Glomerular visceral epithelial cell (primary cell): Measurements from ENCODE around the gene TERT.
"Not testable (repeated sequence)": the region's sequence is repeated elsewhere in the genome, so short reads cannot be mapped to it uniquely, and the experiment has no call there.

ENCODE experiments used
- DNase-seq: peaks from one replicate; pipeline ENCODE4 v3.0.0-alpha.2; 2016; ENCODE audit errors: extremely low spot score

TERT gene

DNA sequence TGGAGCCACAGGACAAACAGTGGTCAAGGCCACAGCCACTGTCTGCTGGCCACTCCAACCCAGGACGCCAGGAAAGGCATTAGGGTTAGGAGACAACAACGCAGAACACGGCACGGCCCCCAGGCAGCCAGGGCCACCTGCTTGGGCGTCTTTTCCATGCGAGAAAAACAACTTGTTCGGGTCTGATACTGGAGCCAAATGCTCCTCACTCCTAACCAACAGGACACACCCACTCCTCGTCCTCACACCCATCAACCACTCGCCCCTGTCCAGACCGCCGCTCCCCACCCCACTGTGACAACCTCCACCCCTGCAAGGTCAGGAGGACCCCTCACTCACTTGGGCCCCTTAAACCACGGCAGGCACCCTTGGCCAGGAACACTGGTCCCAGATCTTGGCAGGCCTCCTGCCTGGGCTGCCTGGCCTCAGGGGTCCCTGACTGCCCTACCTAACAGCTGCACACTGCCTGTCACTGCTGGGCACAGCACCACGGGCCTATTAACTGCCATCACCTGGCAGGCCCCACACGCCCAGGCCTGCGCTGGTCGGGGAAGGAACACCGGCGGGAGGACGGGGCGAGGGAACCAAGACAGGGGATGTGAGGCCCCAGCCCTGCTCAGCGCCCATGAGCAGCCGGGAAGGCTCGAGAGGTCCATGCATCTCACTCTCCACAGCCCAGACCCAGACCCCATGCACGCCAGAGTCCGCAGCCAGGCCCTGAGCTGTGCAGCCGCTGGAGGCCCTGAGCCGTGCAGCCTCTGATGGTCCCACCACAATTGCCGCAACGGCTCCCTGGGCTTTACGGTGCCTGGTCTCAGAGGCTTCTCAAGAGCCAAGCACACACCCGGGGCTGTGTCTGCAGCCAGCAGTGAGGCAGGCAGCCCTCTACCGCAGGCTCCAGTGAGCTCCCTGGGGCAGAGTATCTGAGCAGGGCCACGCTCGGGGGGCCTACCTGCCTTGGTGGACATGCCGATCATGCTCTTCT lies 36.3 kb upstream of the TERT start:
- DNase-seq = no peak

DNA sequence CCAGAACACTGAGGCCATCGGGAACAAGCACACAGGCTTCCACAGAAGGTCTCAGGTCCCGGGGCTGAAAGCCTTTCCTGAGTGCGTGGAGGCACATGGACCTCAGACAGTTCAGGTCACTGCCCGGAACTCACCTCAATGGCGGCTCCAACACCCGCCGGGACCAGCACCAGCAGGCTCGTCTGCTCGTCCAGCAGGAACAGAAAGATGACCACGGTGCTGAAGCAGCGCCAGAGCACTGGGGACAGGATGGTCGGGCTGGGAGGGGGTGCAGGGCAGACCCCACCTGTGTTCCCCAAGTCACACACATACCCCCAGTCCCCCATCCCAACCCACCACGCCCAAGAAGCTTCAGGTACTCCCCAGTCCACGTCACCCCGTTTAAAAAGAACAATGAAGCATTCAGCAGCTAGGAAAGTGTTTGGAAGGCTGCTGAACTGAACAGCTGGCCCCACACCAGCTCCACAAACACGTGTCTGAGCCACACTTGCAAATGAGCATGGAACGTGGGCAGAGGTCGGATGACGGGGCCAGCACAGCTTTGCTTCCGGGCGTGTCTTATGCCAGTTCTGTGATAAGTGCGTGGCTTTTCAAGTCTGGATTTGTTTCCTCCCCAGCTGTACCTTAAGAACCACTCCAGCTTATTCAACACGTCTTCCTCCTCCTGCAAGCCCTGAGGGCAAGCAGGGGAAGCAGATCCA lies 35.4 kb upstream of the TERT start:
- DNase-seq = no peak

GRCh38 chr5:1329111-1329579 lies 34.3 kb upstream of the TERT start:
- DNase-seq = no peak

DNA sequence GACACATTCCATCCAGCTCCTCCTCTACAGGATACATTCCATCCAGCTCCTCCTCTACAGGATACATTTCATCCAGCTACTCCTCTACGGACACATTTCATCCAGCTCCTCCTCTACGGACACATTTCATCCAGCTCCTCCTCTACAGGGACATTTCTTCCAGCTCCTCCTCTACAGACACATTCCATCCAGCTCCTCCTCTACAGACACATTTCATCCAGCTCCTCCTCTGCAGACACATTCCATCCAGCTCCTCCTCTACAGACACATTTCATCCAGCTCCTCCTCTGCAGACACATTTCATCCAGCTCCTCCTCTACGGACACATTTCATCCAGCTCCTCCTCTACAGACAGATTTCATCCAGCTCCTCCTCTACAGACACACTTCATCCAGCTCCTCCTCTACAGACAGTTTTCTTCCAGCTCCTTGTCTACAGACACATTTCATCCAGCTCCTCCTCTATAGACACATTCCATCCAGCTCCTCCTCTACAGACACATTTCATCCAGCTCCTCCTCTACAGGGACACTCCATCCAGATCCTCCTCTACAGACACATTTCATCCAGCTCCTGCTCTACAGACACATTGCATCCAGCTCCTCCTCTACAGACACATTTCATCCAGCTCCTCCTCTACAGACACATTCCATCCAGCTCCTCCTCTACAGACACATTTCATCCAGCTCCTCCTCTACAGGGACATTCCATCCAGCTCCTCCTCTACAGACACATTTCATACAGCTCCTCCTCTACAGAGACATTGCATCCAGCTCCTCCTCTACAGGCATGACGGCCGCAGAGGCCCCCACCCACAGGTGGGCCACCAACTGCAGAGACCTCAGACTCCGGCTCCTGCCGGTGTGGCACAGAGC lies 33.6 kb upstream of the TERT start:
- DNase-seq = peak; percentile 76

DNA sequence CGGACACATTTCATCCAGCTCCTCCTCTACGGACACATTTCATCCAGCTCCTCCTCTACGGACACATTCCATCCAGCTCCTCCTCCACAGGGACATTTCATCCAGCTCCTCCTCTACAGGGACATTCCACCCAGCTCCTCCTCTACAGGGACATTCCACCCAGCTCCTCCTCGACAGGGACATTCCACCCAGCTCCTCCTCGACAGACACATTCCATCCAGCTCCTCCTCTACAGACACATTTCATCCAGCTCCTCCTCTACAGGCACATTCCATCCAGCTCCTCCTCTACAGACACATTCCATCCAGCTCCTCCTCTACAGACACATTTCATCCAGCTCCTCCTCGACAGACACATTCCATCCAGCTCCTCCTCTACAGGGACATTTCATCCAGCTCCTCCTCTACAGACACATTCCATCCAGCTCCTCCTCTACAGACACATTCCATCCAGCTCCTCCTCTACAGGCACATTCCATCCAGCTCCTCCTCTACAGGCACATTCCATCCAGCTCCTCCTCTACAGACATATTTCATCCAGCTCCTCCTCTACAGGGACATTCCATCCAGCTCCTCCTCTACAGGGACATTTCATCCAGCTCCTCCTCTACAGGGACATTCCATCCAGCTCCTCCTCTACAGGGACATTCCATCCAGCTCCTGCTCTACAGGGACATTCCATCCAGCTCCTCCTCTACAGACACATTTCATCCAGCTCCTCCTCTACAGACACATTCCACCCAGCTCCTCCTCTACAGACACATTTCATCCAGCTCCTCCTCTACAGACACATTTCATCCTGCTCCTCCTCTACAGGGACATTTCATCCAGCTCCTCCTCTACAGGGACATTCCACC lies 32.3 kb upstream of the TERT start:
- peak; percentile 60 for DNase-seq

DNA sequence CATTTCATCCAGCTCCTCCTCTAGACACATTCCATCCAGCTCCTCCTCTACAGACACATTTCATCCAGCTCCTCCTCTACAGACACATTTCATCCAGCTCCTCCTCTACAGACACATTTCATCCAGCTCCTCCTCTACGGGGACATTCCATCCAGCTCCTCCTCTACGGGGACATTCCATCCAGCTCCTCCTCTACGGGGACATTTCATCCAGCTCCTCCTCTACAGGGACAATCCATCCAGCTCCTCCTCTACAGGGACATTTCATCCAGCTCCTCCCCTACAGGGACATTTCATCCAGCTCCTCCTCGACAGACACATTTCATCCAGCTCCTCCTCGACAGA lies 31.6 kb upstream of the TERT start:
- not testable (repeated sequence) for DNase-seq

DNA sequence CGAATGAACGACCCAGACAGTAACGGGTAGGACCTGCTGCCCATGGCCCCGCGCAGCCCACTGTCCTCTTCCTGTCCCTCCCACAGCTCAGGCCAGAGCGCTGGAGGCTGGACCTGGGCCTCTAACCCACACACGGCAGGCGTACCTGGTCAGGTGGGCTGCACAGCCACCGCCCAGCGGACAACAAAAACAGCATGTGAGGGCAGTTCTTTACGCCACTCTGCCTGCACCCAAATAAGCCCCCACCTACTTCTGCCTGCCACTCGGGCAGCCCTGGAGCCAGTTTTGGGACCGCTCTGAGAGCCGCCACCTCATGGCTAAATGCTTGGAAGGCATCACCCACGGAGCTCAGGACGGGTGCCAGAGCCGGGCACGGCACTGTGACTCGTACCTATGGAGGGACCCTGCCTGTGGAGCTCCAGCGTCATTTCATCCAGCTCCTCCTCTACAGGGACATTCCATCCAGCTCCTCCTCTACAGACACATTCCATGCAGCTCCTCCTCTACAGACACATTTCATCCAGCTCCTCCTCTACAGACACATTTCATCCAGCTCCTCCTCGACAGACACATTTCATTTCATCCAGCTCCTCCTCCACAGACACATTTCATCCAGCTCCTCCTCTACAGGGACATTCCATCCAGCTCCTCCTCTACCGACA lies 31.1 kb upstream of the TERT start:
- DNase-seq = peak; percentile 47

GRCh38 chr5:1325191-1325741 lies 30.4 kb upstream of the TERT start:
- no peak for DNase-seq

GRCh38 chr5:1324719-1325190 lies 29.9 kb upstream of the TERT start:
- DNase-seq = no peak

DNA sequence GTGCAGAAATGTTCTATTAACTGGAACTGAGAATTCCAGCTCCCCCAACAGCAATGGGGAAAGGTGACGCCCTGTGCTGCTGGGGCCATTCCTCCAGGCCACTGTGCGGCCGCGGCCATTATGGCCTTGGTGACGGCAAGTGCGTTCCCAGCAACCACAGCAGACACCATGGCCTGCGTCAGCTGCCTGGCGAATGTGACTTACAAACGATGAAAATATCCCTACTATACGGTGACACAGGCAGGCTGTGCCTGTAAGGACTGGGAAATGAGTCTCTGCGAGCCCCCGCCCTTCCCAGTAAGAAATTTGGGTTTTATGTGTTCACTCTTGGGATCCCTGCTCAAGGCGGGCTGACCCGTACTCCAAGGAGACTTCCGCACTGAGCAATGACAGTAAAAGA lies 29.4 kb upstream of the TERT start:
- DNase-seq = no peak

DNA sequence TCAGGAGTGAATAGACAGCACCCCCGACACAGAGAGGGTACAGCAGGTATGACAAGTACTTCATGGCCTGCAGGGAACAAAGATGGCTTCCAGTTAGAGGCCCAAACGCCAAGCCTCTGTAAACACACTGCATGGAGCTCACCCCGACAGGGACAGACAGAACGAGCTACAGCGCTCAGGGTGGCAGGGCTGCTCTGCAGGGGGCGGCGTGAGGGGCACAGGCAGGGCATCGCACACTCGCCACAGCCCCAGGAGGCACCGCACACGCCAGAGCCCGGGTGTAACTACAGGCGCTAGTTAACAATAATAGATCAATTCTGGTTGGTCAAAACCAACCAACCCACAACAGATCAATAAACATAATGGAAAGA lies 28.9 kb upstream of the TERT start:
- no peak for DNase-seq

DNA sequence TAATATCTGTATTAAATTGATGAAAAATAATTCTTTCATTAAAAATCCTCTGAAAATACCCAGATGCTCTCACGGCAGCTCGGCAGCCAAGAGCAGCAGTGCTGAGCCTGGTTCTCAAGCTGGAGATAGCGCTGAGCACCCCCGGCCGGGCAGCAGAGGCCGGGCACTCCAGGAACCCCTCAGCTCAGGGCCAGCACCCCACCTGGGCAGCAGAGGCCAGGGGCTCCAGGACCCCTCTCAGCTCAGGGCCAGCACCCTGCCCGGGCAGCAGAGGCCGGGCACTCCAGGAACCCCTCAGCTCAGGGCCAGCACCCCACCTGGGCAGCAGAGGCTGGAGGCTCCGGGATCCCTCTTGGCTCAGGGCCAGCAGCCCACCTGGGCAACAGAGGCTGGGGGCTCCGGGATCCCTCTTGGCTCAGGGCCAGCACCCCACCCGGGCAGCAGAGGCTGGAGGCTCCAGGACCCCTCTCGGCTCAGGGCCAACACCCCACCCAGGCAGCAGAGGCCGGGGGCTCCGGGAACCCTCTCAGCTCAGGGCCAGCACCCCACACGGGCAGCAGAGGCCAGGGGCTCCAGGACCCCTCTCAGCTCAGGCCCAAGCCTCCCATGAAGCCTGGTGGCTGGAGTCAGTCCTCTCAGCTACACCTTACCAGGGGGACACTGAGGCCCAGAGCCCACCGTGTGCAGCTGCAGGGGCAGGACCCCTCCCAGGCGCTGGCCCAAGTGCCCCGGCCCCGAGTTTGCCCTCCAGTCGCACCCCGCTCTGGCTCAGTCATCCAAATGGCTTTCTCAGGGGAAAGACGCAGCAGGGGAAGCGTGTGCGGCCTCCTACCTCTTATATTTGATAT lies 28.3 kb upstream of the TERT start:
- DNase-seq = no peak

DNA sequence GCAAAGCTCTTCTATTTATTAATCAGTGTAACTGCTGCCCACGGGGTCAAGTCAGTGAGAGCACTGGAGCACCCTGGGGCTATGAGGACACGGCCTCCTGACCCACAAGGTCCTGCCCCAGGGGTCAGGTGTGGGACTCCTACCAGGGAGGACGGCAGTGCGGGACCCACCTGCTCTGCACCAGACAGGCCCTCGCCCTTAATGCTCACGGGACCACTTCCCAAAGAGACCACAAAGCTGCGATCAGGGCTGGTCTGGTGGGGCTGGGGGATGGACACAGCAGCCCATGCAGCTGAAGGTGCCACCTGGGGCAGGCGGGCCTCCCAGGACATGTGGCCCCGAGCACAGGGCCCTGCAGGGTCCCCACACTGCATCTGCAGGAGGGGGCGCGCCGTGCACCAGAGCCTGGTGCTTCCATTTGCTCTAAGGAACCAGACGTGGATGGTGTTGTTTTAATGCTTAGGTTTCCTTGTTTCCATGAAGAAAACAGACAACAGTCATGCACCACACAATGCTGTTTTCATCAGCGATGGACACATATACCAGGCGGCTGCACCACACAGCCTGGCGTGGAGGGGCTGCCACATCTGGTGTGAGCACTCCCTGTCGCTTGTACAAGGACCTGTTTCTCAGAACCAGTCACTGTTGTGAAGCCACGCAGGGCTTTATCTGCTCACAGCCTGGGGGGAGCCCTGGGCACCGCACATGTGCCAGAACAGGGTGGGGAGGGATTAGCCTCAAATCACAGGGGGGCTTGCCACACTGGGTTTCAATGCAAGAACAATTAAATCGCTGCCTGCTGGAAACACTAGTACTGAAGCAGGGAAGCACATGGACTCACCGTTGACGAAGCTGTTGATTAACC lies 27.4 kb upstream of the TERT start:
- no peak for DNase-seq

DNA sequence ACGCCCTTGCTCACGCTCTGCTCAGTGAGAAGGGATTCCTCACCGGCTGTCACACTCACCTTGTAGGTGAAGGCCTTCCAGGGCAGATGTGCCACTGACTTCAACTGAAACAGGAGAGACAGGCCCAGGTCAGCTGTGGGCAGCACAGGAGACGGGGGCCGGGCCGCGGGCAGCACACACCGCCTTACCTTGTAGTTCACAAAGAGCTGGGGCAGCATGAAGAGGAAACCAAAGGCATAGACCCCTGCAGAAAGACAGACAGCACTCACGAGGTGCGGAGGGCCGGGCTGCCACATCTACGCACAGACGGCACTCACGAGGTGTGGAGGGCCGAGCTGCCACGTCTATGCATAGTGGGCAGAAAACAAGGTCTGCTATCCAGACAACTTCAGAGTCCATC lies 26.7 kb upstream of the TERT start:
- no peak for DNase-seq

DNA sequence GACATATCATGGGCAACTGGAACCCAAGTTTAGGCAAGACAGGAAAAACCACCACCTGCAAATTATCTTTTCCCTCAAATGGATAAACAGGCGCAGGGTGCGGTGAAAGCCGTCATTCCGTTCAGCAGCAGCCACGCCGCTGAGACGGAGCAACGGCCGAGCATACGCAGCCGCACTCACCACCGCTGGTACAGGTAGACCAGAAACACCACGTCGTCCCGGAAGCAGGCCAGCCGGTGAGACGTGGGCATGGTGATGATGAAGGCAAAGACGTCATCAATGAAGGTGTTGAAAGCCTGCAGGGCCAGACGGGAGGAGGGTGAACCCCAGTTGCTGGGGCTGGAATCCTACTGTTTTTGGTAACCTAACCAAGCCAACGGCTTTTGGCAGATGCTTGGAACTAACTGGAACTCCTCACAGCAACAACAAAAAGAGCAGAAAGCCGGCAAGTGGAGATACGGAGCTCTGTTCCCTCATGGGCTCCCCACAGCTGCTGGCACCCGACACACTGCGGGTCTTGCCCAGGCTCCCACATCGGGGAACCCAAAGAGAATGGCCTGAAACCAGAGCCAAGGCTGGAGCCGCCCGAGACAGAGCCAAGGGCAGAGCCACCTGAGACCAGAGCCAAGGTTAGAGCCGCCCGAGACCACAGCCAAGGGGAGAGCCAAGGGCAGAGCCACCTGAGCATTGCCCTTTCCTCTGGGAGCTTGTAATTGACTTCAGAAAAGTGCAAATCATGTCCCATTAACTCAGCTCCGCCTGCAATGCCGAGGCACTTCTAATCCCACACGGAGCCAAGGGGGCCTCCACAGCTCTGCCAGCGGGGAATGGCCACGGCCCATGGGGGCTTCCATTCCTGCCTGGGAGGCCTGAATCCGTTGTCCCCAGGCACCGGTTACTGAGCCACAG lies 25.8 kb upstream of the TERT start:
- no peak for DNase-seq

GRCh38 chr5:1319436-1320256 lies 24.8 kb upstream of the TERT start:
- DNase-seq = no peak
